Raji (cell line): ENCODE measurements around the gene CCDC196.

Source experiments
- POLR2A ChIP-seq: IDR thresholded peaks from 2 replicates; pipeline ENCODE4 v1.6.1; 2011; ENCODE audit warnings: low read depth, low read length, control low read depth; ENCODE audit not compliant: insufficient read depth

CCDC196 gene

GRCh38 chr14:66508547-66508845 is 22.3 kb downstream of the CCDC196 start:
- TF ChIP-seq POLR2A: no peak

GRCh38 chr14:66508846-66509621 is 22.9 kb downstream of the CCDC196 start:
- no peak for TF ChIP-seq POLR2A

GRCh38 chr14:66509874-66510273 is 23.7 kb downstream of the CCDC196 start:
- TF ChIP-seq POLR2A: no peak

- TF ChIP-seq POLR2A: no peak
Measured at GRCh38 chr14:66511849-66512248, 25.7 kb downstream of the CCDC196 start.

- no peak for TF ChIP-seq POLR2A
Measured at GRCh38 chr14:66514213-66514612, 28.0 kb downstream of the CCDC196 start.

- no peak for TF ChIP-seq POLR2A
Measured at GRCh38 chr14:66530526-66530925, 44.4 kb downstream of the CCDC196 start.

GRCh38 chr14:66539034-66539433 is 52.9 kb downstream of the CCDC196 start:
- TF ChIP-seq POLR2A: no peak

GRCh38 chr14:66540038-66540437 is 53.9 kb downstream of the CCDC196 start:
- TF ChIP-seq POLR2A: no peak

GRCh38 chr14:66541627-66542026 is 55.5 kb downstream of the CCDC196 start:
- no peak for TF ChIP-seq POLR2A

- TF ChIP-seq POLR2A: no peak
Measured at GRCh38 chr14:66543996-66544395, 57.8 kb downstream of the CCDC196 start.
